HepG2 (cell line): ENCODE data around the gene TSNAX. TPM values are rescaled to one million over a fixed set of nuclear protein-coding genes. Genes with fewer than 3 reads are reported as not detected.

Source experiments
- AHR ChIP-seq: IDR thresholded peaks from 2 replicates; pipeline ENCODE4 v1.6.1; 2018; ENCODE audit warnings: missing genetic modification reagents, missing compliant biosample characterization
- CREB1 ChIP-seq, 2 experiments: fragments of 450-650 bp in 1 of 2; IDR thresholded peaks; 2 replicates each; pipeline ENCODE4 v1.6.1; 2016 to 2017; ENCODE audit warnings: control low read depth in 1 of 2, mild to moderate bottlenecking in 1 of 2, missing compliant biosample characterization in 1 of 2, missing genetic modification characterization in 1 of 2
- HNF4A ChIP-seq: sonication (generic); formaldehyde crosslinking; IDR thresholded peaks from 2 replicates; pipeline ENCODE4 v1.4.0; 2020; ENCODE audit warnings: missing genetic modification reagents
- HOXA9 ChIP-seq: sonication (generic); formaldehyde crosslinking; IDR thresholded peaks from 2 replicates; pipeline ENCODE4 v1.8.1; 2022; ENCODE audit warnings: missing genetic modification reagents, mild to moderate bottlenecking, moderate library complexity, borderline replicate concordance
- ISX ChIP-seq: sonication (generic); formaldehyde crosslinking; conservative IDR thresholded peaks from 2 replicates; pipeline ENCODE4 v1.5.0; 2020; ENCODE audit warnings: missing genetic modification reagents
- KAT8 ChIP-seq: IDR thresholded peaks from 2 replicates; pipeline ENCODE4 v1.6.1; 2016; ENCODE audit warnings: missing genetic modification reagents, missing compliant biosample characterization
- NFKBIZ ChIP-seq: IDR thresholded peaks from 2 replicates; pipeline ENCODE4 v1.6.1; 2018; ENCODE audit warnings: missing genetic modification reagents, missing compliant biosample characterization
- PHF8 ChIP-seq: sonication (generic); formaldehyde crosslinking; IDR thresholded peaks from 2 replicates; pipeline ENCODE4 v1.5.0; 2020; ENCODE audit warnings: missing genetic modification reagents
- PPARG ChIP-seq: conservative IDR thresholded peaks from 2 replicates; pipeline ENCODE4 v1.6.1; 2016; ENCODE audit warnings: missing biosample characterization, missing genetic modification reagents
- RNF2 ChIP-seq: fragments of 450-650 bp; conservative IDR thresholded peaks from 2 replicates; pipeline ENCODE4 v1.6.1; 2016; ENCODE audit warnings: low read depth
- STAT5B ChIP-seq: sonication (generic); formaldehyde crosslinking; IDR thresholded peaks from 2 replicates; pipeline ENCODE4 v1.4.0; 2020; ENCODE audit warnings: missing genetic modification reagents
- SYNCRIP ChIP-seq: fragments of 200-400 bp; formaldehyde crosslinking; IDR thresholded peaks from 2 replicates; pipeline ENCODE4 v1.6.1; 2018; ENCODE audit warnings: mild to moderate bottlenecking, low read depth, low read length; ENCODE audit not compliant: insufficient read depth
- TIGD3 ChIP-seq: sonication (generic); formaldehyde crosslinking; IDR thresholded peaks from 2 replicates; pipeline ENCODE4 v1.5.1; 2020; ENCODE audit warnings: mild to moderate bottlenecking, missing genetic modification reagents, borderline replicate concordance
- ZBTB21 ChIP-seq: sonication (generic); formaldehyde crosslinking; IDR thresholded peaks from 2 replicates; pipeline ENCODE4 v1.4.0; 2020; ENCODE audit warnings: missing genetic modification reagents
- ZNF20 ChIP-seq: sonication (generic); formaldehyde crosslinking; IDR thresholded peaks from 2 replicates; pipeline ENCODE4 v1.4.0; 2020; ENCODE audit warnings: mild to moderate bottlenecking, moderate library complexity, missing genetic modification reagents
- ZNF343 ChIP-seq: sonication (generic); formaldehyde crosslinking; IDR thresholded peaks from 2 replicates; pipeline ENCODE4 v1.4.0; 2020; ENCODE audit warnings: mild to moderate bottlenecking, missing genetic modification reagents
- ZNF350 ChIP-seq: sonication (generic); formaldehyde crosslinking; IDR thresholded peaks from 2 replicates; pipeline ENCODE4 v1.4.0; 2020; ENCODE audit warnings: mild to moderate bottlenecking, low read depth, missing genetic modification reagents, borderline replicate concordance
- ZNF407 ChIP-seq: sonication (generic); formaldehyde crosslinking; IDR thresholded peaks from one replicate; pipeline ENCODE4 v1.5.1; 2020; ENCODE audit warnings: mild to moderate bottlenecking, missing genetic modification reagents; ENCODE audit errors: not compliant biosample characterization
- ZNF710 ChIP-seq: sonication (generic); formaldehyde crosslinking; IDR thresholded peaks from 2 replicates; pipeline ENCODE4 v1.5.0; 2020; ENCODE audit warnings: mild to moderate bottlenecking, missing genetic modification reagents, borderline replicate concordance
- polyA plus RNA-seq, 8 experiments: library from polyadenylated mRNA; depleted of rRNA in 3 of 8; stranded (reverse) in 7 of 8; unstranded in 1 of 8; fragments of >200 nt; fragmentation: Illumina TruSeq in 4 of 8; extraction: Trizol in 4 of 8; gene quantifications; 2 replicates each; pipeline versions ENCODE4 v1.2.1 to v1.2.3, GENCODE V29; 2011 to 2016; ENCODE audit warnings: low read depth in 4 of 8, missing spikeins in 1 of 8, mixed read lengths in 1 of 8; ENCODE audit not compliant: insufficient read depth in 1 of 8
- total RNA-seq, 5 experiments: library from RNA; depleted of rRNA; stranded (reverse); fragments of >200 nt; fragmentation: Illumina TruSeq; extraction: Trizol; gene quantifications; 2 replicates each; pipeline ENCODE4 v1.2.3, GENCODE V29; 2016; ENCODE audit warnings: low read depth in 1 of 5

TSNAX gene
- total and polyA plus RNA-seq, 2 of the 13 experiments (the other 11 are each of a cell fraction or from before 2014, with no cell fraction given), result 13.2 to 46.2 TPM

- TF ChIP-seq NFKBIZ (no peak), SYNCRIP (no peak), ZNF350 (no peak), HOXA9 (CRISPR knock-in tag) (no peak), ZNF710 (0 out of 2 replicates have a peak, but pooled peaks have one; percentile 45), PHF8 (CRISPR knock-in tag) (no peak), ZNF407 (no peak), PPARG (CRISPR knock-in tag) (no peak), ISX (CRISPR knock-in tag) (no peak), ZNF20 (CRISPR knock-in tag) (no peak), RNF2 (no peak), ZNF343 (CRISPR knock-in tag) (no peak), STAT5B (no peak), CREB1 (IDR thresholded peaks at IDR 0.05) (no peak), CREB1 (CRISPR knock-in tag; IDR thresholded peaks at IDR 0.05) (0 out of 2 replicates have a peak, but pooled peaks have one; percentile 29), AHR (CRISPR knock-in tag) (no peak), TIGD3 (no peak), HNF4A (CRISPR knock-in tag) (peak; percentile 56), ZBTB21 (CRISPR knock-in tag) (peak; percentile 68; the same call in 1 of the 2 replicates), KAT8 (peak; percentile 46; the same call in 1 of the 2 replicates)
Measured at GRCh38 chr1:231522038-231522437, 6.4 kb upstream of the TSNAX start (continued).
